ENCODE results near the gene CABLES2.

GRCh38 chr20:62350629-62351422, 56.3 kb downstream of the CABLES2 start:
- TF ChIP-seq CTCF (IDR thresholded peaks at IDR 0.05) (no peak), POLR2A (IDR thresholded peaks at IDR 0.05) (no peak)
